ENCODE results near the gene PRM2. TPM values are rescaled to one million over a fixed set of nuclear protein-coding genes. Genes with fewer than 3 reads are reported as not detected.
A peak's percentile ranks its signal among the peaks of the same experiment; 100 is the strongest.

The PRM2 gene
- total and polyA plus RNA-seq, 5 donors: not detected

DNA sequence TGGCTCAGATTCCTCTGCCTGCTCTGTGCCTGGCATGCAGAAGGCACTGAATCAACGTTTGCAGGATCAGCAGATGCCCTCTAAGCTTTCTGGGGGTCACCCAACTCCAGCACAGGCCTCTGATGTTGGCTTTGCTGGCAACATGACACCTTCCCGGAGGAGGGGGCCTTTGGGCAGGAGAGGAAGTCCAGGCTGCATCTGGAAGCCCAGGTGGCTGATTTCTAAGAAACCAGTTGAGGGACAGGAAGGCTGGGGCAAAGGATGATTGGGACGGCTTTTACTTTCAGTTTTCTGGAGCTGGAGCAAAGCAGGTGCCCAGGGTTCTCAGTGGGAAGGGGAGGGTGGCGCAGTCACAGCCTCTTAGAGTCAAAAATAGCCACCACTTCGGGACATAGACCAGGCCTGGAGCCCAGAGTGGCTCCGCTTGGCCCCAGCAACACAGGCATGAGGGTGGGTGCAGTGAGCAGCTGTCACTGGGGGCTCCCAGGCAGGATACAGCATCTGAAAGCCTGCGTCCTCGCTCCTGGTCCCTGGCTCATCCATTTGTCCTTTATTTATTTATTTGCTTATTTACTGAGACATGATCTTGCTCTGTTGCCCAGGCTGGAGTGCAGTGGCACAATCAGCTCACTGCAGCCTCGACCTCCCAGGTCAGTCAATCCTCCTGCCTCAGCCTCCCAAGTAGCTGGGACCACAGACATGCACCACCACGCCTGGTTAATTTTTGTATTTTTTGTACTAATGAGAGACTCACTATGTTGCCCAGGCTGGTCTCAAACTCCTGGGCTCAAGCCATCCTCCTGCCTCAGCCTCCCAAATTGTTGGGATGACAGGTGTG lies 35.4 kb downstream of the PRM2 start:
- no peaks in the 10 kb centered on the region for H3K27me3 ChIP-seq (ENCODE audit: control insufficient read depth, insufficient read depth)
- peak; percentile 86 to 91 for ATAC-seq
- peak overlapping the region; percentile 63 for H3K27ac ChIP-seq (ENCODE audit: low read length)
- no peaks in the 10 kb centered on the region for H3K9me3 ChIP-seq (ENCODE audit: control insufficient read depth, low read length)
- intact Hi-C loops (cut with DNase I): no loop called here
- H3K4me3 ChIP-seq (ENCODE audit: low read length): no peak overlapping the region
- WGBS: 56% methylated on average over 10 of the region's 10 CpGs
- H3K4me1 ChIP-seq (ENCODE audit: control insufficient read depth, insufficient read depth, low read length): peaks cover 3% of the 10 kb centered on the region
- peak in 2 of 3 donors; percentile 62 to 64 for DNase-seq

GRCh38 chr16:11239644-11240632 lies 36.3 kb downstream of the PRM2 start:
- WGBS: 77% methylated on average over 10 of the region's 10 CpGs
- intact Hi-C loops (cut with DNase I): no loop called here
- Histone ChIP-seq H3K9me3 (ENCODE audit: control insufficient read depth, low read length) (no peaks in the 10 kb centered on the region), H3K27me3 (ENCODE audit: control insufficient read depth, insufficient read depth) (no peaks in the 10 kb centered on the region), H3K4me1 (ENCODE audit: control insufficient read depth, insufficient read depth, low read length) (peaks cover 3% of the 10 kb centered on the region), H3K27ac (ENCODE audit: low read length) (peak overlapping the region; percentile 63), H3K4me3 (ENCODE audit: low read length) (no peak overlapping the region)
- DNase-seq (no peak), ATAC-seq (no peak)

DNA sequence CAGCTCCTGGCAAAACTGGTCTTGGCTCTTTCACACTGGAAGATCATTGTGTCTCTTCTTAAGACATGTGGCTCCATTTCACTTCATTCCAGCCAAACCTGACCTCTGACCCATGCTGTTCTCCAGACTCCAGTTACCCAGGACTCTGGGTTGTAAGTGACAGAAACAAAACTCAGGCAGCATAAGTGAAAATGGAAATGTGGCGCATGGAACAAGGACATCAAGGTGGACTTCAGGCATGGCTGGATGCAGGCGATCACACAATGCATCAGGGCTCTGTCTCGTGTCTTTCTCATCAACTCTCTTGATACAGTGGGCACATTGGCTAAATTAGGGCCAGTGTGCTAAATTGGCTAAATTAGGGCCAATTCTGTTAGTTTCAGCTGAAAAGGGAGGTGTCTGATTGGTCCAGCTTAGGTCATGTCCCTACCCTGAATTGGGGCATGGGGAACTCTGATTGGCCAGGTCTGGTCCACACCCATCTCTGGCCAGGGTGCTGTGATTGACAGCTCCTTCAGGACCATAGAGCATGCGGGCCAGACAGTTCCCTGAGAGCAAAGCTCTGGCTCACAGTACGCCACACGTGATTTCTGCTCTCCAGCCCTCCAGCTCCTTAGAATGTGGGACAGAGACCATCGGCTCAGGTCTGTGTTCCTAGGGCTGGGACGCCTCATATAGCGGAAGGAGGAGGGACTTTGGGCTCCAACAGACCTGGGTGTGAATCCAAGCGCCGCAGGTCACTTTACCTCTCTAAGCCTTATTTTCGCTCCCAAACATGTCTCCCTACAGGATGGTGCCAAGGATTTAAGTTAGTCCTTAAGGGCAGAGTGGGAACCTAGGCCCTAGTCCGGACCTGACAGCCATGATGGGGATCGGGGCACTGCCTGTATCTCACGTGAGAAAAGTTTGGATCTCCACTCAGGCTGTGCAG lies 37.7 kb downstream of the PRM2 start:
- intact Hi-C loops (cut with DNase I): no loop called here
- Histone ChIP-seq H3K27ac (ENCODE audit: low read length) (no peak overlapping the region), H3K4me1 (ENCODE audit: control insufficient read depth, insufficient read depth, low read length) (peaks cover 3% of the 10 kb centered on the region), H3K9me3 (ENCODE audit: control insufficient read depth, low read length) (no peaks in the 10 kb centered on the region), H3K27me3 (ENCODE audit: control insufficient read depth, insufficient read depth) (no peaks in the 10 kb centered on the region), H3K4me3 (ENCODE audit: low read length) (no peak overlapping the region)
- WGBS: 95% methylated on average over 15 of the region's 15 CpGs
- DNase-seq: no peak
- no peak for ATAC-seq

DNA sequence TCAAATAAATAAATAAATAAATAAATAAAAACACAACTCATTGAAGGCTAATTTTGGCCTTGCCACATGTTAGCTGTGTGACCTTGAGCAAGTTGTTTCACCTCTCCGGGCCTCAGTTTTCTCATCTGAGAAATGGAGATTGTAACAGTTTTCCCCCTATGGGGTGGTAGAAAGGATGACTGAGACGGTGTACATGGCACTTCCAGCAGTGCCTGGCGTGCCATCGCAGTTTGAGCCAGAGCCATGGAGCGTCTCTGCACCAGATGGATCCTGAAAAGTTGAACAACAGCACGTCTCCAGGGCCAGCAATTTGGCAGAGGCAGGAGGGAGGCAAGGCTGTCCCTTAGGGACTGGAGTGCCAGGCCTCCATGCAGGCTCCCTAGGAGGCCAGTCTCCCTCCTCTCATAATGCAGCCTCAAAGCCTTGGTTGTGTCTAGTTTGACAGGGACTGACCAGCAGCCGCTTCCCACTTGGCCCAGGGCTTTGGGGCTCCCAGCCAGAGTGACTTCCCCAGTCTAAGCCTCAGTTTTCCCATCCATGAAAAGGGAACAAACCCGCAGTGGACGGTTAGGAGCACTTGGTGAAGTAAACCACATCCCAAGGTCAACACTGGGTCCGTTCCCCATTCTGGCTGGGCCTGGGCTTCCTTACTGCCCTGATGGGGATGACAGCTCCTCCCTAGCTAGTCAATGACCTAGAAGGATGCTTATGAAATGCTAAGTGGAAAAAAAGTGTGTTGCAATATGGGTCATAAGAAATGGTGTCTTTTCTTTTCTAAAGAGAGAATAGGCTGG lies 39.6 kb downstream of the PRM2 start:
- no peak for DNase-seq
- Histone ChIP-seq H3K4me1 (ENCODE audit: control insufficient read depth, insufficient read depth, low read length) (no peaks in the 10 kb centered on the region), H3K27ac (ENCODE audit: low read length) (no peak overlapping the region), H3K9me3 (ENCODE audit: control insufficient read depth, low read length) (no peaks in the 10 kb centered on the region), H3K27me3 (ENCODE audit: control insufficient read depth, insufficient read depth) (no peaks in the 10 kb centered on the region), H3K4me3 (ENCODE audit: low read length) (no peak overlapping the region)
- 75% methylated on average over 10 of the region's 10 CpGs for WGBS
- intact Hi-C loops (cut with DNase I): no loop called here
- ATAC-seq: no peak

DNA sequence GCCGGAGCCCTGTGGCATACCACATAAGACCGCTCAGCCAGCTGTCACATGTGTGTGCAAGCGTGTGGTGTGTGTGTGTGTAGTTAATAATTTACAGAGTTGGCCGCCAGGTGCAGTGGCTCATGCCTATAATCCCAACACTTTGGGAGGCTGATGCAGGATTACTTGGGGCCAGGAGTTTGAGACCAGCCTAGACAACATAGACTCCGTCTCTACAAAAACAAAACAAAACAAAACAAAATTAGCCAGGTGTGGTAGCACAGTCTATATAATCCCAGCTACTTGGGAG lies 40.6 kb downstream of the PRM2 start:
- ATAC-seq (no peak), DNase-seq (no peak)
- Histone ChIP-seq H3K4me3 (ENCODE audit: low read length) (no peak overlapping the region), H3K4me1 (ENCODE audit: control insufficient read depth, insufficient read depth, low read length) (no peaks in the 10 kb centered on the region), H3K27me3 (ENCODE audit: control insufficient read depth, insufficient read depth) (no peaks in the 10 kb centered on the region), H3K27ac (ENCODE audit: low read length) (no peak overlapping the region), H3K9me3 (ENCODE audit: control insufficient read depth, low read length) (no peaks in the 10 kb centered on the region)
- intact Hi-C loops (cut with DNase I): no loop called here
- WGBS: 70% methylated on average over 5 of the region's 5 CpGs

GRCh38 chr16:11234884-11235702 lies 41.2 kb downstream of the PRM2 start:
- ATAC-seq: peak in 1 of 2 donors; percentile 29
- Histone ChIP-seq H3K9me3 (ENCODE audit: control insufficient read depth, low read length) (no peaks in the 10 kb centered on the region), H3K4me3 (ENCODE audit: low read length) (no peak overlapping the region), H3K4me1 (ENCODE audit: control insufficient read depth, insufficient read depth, low read length) (no peaks in the 10 kb centered on the region), H3K27ac (ENCODE audit: low read length) (peak overlapping the region; percentile 14), H3K27me3 (ENCODE audit: control insufficient read depth, insufficient read depth) (no peaks in the 10 kb centered on the region)
- intact Hi-C loops (cut with DNase I): no loop called here
- DNase-seq: no peak
- WGBS: 85% methylated on average over 13 of the region's 13 CpGs

- Histone ChIP-seq H3K9me3 (ENCODE audit: control insufficient read depth, low read length) (no peaks in the 10 kb centered on the region), H3K4me1 (ENCODE audit: control insufficient read depth, insufficient read depth, low read length) (no peaks in the 10 kb centered on the region), H3K4me3 (ENCODE audit: low read length) (no peak overlapping the region), H3K27me3 (ENCODE audit: control insufficient read depth, insufficient read depth) (no peaks in the 10 kb centered on the region), H3K27ac (ENCODE audit: low read length) (no peak overlapping the region)
- intact Hi-C loops (cut with DNase I): no loop called here
- 91% methylated on average over 8 of the region's 8 CpGs for WGBS
- ATAC-seq (no peak), DNase-seq (no peak)
These were observed 42.4 kb downstream of the PRM2 start for GRCh38 chr16:11233727-11234376.

GRCh38 chr16:11232852-11233726 lies 43.2 kb downstream of the PRM2 start:
- H3K4me3 ChIP-seq (ENCODE audit: low read length): no peak overlapping the region
- H3K9me3 ChIP-seq (ENCODE audit: control insufficient read depth, low read length): no peaks in the 10 kb centered on the region
- H3K4me1 ChIP-seq (ENCODE audit: control insufficient read depth, insufficient read depth, low read length): no peaks in the 10 kb centered on the region
- WGBS: 30% methylated on average over 35 of the region's 35 CpGs
- ATAC-seq (peak; percentile 25 to 56), DNase-seq (peak; percentile 47 to 77 (median 76))
- H3K27ac ChIP-seq (ENCODE audit: low read length): no peak overlapping the region
- intact Hi-C loops (cut with DNase I): no loop called here
- no peaks in the 10 kb centered on the region for H3K27me3 ChIP-seq (ENCODE audit: control insufficient read depth, insufficient read depth)

All from right cardiac atrium (tissue), 5 donors.